Glomerular endothelial cell (primary cell): ENCODE results near the gene FATE1. TPM values are rescaled to one million over a fixed set of nuclear protein-coding genes. Genes with fewer than 3 reads are reported as not detected.

ENCODE experiments used
- DNase-seq: peaks from one replicate; pipeline ENCODE4 v3.0.0-alpha.2; 2011; ENCODE audit warnings: low read depth, low spot score; ENCODE audit errors: extremely low read depth
- total RNA-seq: library from RNA; depleted of rRNA; stranded (reverse); fragments of >200 nt; gene quantifications from 2 replicates; pipeline ENCODE4 v1.2.3, GENCODE V29; 2015

The FATE1 gene
- total RNA-seq, 1 donor from 2014 or later: 0.41 TPM

DNA sequence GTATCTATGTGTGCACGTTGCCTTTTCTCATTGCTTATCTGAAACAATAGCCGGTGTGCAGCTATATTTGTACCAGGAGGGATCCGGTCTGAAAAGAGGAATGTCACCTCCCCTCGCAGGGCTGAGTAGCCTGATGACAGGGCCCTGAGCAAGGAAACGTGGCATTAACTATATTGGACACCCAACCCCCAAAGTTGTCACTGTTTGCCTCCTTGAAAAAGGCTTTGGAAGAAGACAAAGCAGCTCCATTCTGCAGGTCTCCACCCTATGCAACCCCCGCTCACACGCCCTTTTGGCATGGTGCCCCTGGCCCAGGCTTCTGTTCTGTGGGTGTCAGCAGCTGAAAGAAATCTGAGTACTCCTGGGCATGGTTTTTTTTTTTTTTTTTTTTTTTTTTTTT lies 12.3 kb upstream of the FATE1 start:
- DNase-seq: no peak

DNA sequence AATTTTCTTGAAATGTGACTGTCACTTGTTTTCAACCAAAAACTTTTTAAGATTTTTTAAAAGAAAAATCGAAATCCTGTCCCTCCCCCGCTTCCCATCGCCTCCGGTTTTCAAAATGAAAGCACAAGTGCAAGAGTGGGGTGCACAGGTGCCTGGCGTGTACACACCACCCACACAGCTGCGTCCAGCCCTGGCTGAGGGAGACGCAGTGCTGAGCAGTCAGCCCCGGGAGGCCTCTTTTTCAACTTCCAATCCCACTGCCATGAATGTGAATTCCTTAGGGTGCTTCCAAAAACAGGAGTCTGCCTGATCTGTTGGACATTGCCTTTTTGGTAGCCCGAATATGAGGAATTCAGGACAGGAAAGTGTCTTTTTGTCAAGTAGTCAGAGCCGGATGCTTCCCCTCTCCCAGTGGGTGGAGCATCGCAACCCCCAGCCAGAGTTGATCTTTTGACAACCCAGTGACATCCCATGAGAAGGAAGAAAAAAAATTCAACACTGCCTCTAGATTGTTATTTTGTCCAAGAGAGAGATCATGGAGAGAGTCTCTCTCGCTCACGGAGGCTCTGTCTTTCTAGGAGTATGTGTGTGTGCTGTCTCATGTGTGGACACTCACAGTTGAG lies 11.7 kb upstream of the FATE1 start:
- no peak for DNase-seq

DNA sequence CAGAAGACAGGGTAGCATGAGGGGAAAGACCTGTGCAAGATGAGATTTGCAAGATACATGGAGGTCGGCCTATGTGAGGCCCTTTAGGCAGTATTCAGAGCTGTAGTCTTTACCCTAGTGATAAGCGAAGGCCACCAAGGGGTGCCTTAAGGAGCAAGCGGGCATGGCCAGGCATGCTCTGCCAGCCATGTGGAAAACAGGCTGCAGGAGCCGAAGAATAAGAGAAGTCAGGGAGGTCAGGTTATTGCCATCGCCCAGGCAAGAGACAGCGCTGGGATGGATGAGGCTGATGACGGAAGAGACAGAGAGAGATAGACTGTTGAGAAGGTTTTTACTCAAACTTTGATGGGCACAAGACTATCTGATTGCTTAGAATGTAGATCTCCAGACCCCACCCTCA lies 7.0 kb upstream of the FATE1 start:
- DNase-seq: no peak

DNA sequence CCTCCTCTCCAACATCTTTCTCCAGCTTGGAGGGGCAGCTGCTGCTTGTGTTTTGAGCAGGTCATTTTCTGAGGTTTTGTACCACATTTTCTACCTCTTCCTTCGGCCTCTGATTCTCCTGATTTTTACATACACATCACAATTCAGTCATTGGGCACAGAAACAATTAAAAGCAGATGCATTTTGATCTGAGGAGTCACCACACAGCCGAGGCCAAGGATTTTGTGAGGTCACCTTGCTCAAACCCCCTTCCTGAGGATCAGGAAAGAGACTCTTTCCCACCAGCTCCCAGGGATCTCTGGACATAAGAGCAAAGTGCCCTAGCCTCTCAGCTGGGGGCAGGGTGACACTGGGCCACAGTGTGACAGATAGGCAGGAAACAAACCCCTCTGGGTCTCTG lies 5.4 kb upstream of the FATE1 start:
- no peak for DNase-seq

DNA sequence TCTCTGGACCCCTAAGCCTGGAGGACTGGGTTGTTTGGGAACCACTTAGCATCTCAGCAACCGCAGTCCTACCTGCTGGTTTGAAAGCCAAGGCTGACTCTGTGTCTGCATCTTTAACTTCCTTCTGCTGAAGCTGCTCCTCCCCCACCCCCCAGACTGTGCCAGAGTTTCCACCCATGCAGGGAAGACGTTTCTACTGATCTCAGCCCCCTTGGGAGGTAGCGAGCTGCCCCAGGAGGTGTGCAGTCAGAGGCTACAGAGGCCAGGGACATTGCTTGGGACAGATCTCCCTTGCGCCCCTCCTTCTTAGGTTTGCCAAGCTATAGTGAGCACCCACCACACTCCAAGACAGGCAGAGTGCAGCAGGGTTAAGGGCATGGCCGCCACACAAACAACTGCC lies 4.7 kb upstream of the FATE1 start:
- DNase-seq: no peak

DNA sequence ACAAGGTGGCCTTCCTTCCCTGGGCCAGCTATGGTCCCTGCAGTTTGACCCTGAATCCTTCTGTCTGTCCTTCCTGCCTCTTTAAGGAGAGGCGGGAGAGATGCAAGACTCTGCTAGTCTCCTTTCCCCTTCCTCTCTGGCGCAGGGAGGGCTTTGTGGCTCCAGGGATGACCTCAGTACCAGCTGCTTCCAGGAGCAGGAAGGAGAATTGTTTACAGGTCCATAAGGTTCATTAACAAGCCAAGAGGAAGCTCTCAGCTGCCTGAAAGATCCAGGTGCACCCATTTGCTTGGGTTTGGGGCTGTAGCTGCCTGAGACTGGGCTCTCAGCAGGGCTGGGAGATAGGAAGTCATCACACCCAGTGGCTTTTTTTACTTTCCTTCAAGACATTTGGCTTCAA lies 4.0 kb upstream of the FATE1 start:
- no peak for DNase-seq

DNA sequence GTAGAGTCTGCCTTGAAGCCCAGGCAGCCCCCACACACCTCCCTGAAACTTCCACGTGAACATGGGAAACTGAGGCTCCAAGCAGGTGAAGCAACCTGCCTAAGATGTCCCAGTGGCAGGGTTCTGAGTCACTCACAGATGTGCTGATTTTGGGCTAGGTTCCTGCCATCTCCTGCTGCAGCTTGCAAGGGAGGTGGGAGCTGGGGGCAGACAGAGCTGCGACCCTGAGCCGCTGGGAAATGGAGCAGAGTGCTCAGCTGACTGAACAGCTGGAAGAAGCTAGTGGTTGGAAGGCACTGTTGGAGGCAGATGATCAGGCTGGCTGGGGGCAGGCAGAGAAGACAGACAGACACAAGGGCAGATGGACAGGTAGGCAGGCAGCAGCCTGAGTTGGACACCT lies 3.6 kb upstream of the FATE1 start:
- no peak for DNase-seq

DNA sequence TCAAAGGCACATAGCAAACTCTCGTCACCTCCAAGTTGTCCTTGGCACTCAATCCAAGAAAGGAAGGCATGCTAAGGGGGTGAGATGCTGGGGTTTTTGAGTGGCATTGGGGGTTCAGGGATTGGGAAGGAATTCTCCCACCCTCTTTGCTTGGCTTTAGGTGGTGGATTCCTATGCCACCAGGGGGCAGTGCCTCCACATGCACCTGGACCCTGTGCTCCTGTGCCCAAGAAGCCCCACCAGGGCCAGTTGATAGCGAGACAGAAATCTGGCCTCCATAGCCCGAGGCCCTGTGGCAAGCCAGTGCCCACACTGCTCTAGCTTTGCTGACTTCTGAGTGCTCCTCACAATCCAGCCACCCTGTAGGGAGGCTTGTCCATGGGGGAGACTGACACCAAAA lies 2.0 kb upstream of the FATE1 start:
- DNase-seq: no peak

DNA sequence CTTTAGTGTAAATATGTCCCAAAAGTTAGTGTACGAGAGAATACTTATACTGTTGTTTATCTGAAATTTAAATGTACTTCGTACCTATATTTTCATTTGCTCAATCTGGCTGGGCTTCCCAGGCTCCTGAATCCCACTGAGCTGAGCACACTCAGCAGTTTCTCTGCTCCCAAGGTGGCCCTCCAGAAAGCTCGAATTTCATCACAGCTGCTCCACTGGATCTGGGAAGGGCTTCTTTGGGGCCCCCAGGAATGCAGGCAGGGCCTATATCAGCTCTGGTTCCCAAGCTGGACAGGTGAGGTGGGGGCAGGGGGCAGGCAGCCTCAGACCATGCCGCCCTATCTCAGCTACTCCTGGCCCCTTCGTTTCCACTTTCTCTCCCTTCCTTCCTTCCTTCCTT lies 1.5 kb upstream of the FATE1 start:
- DNase-seq: no peak

DNA sequence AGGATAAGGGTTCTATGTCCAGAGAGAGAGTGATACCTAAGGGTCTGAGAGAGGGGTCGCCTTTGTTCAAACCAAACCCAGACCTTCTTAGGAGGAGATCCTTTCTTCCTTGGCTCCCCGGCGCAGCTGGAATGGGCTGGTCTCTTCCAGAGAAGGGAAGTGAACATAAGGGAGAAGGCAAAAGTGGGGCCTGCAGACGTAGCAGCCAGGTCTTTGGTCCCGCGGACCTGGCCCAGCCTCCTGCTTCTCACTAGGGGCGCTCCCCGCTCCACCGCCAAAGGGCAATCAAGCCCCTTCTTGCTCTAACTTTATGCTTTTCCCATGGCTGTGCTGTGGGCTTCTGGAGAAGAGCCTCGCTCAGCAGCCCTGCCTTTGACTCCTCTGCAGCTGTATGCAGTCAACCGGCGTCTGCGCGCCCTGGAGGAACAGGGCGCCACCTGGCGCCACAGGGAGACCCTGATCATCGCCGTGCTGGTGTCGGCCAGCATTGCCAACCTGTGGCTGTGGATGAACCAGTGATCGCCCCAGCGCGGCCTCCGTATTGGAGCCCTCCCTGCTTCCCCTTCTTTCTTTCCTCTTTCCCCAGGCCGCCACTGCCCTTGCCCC lies 6.5 kb downstream of the FATE1 start:
- DNase-seq: no peak

DNA sequence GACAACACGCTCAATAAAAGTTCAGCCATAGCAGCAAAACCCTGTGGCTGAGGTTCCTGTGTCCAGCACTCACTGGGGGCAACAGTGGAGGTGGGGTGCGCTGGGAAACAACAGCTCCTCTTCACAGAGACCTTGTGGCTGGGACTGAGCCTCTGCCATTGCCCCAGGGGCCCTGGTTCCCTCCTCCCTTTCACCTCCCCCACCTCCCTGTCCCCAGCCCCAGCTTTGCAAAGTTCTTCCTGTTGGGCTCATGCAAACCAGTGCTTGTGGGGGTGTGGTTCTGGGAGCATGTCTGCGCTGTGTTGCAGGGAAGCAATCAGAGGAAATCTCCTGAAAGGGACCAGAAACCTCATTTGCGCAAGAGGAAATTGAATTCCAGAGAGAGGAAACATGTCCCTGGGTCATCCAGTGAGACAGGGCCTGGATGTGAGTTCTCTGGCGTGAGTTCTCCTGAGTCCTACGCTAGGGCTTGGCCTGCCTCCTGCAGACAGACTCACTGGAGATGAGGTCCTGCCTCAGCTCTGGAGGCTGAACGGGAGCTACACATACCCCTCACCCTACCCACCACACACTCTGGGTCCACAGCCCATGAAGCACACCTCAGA lies 7.4 kb downstream of the FATE1 start:
- DNase-seq: no peak

DNA sequence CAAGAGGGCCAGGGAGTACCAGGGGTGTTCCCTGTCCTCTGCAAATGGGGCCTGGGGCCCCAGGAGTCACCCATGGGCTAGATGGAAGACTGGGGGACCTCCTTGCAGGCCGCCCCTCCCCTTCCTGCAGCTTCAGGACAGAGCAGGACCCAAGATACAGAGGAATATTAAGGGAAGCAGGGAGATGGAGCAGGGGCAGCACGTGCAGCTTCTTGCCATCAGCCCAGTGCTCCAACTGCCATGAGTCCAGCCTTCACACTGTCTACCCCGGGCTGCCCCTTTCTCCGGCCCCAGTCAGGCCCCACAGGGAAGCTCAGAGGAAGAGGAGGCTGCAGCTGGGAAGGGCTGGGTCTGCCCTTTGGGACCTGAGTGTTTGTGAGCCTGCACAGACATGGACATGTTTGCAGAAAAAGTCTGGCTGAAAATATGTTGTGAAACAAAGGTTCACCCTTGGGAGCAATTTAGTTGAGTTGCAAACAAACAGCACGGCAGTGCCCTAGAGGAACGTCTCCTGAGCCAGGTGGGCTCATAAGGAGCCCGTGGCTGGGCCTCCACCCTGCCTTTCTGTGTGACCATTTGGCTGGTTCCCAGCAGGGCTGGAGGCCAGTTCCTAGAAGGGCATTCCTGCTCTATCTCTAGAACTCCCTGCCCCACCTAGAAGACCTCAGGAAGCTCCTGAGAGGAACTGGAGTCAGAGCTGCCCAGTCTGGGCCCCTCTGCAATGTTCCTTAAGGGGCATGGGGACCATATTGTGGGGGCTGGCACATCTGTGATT lies 8.9 kb downstream of the FATE1 start:
- DNase-seq: no peak

DNA sequence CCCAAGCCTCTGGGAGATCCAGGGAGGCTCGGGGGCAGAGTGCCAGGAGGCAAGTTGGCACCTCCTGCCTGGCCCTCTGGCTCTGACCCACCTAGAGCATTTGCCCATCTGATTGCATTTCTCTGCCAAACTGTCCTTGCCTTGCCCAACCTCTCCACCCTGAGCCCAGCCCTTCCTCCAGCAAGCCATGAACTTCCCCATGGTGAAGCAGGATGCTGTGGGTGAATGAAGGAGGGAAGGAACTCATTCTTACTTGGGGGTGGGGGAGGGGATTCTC lies 9.4 kb downstream of the FATE1 start:
- DNase-seq: no peak

DNA sequence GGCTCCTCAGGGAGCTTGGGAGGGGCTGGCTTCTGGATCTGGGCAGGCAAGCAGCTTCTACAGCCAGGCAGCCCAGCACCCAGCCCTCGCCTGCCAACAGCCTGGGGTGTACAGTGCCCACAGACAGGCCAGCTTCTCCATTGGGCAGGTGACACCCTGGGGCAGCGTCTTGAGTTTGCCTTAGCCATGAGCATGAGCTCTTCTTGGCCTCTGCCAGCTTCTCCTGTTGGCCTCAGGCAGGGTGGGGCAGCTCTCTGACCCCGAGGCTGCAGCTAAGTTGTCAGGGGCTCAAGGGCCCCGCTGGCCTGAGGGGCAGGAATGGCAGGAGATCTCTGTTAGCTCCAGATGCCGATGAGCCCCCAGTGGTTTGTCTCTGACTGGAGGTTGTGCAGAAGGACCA lies 10.9 kb downstream of the FATE1 start:
- no peak for DNase-seq

DNA sequence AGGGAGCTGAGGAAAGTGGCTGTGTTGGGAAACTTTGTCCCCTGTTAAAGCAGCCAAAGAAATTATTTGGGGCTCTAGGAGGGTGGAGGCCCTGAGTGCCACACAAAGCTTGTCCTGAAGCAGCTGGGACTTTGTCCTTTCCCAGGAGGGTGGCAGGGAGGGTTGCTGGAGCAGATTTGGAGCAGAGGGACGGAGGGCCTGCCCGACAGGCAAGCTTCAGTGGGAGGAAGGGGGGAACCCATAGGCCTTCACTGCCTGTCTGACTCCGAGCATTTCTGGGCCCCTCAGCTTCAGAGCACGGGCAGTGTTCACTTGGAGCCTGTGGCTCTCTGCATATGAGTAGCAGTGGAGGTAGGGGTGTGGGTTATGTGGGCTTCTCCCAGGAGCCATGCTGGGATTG lies 11.5 kb downstream of the FATE1 start:
- no peak for DNase-seq

DNA sequence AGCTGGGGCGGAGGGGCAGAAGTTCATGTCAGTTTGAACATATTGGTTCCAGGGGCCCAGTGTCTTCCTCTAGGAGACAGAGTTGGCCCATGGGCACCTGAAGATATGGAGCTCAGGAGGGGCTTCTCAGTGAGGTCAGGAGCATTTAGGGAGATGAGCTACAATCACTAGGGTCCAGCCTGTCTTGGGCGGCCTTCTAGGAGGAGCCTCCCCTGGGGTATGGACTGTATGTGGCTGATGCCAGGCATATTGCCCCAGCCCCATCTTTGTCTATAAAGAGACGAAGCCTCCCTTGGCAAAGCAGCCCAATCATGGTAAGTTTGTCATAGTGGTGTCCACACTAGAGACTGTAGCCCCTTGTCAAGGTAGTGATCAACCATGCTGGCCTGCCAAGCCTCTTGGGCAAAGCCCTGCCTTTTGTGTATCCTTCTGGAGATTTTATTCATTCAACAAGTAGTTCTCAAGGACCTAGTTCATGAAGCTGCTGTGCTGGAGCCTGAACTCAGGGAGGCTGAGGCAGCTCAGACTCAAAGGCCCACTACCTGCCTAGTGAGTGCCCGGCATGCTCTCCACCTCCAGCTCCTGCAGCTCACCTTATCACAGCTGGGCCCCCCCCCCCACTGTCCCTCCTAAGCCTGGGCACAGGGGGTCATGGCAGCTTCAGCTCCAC lies 13.4 kb downstream of the FATE1 start:
- DNase-seq: no peak

DNA sequence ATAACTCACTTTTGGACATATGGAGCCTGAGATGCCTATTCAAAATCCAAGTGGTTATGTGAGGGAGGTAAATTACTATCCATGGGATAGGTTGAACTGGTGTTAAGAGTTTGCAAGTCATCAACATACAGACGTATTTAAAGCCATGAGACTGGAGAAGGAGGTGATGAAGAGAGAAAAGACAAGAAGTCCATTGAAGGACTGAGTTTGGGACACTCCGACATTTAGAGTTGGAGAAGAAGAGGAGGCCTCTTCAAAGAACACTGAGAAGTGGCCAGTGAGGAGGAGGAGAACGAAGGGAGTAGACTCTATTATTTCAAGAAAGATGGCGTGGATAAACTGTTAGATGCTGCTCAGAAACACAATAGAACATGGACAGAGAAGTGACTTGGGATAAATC lies 18.6 kb downstream of the FATE1 start, which contains the start of gene CNGA2:
TSS of gene CNGA2 (plus strand) at position 301 of the 400 bp plus-strand sequence. CDS start 3,738 bp downstream, outside the sequence.
- DNase-seq: no peak

DNA sequence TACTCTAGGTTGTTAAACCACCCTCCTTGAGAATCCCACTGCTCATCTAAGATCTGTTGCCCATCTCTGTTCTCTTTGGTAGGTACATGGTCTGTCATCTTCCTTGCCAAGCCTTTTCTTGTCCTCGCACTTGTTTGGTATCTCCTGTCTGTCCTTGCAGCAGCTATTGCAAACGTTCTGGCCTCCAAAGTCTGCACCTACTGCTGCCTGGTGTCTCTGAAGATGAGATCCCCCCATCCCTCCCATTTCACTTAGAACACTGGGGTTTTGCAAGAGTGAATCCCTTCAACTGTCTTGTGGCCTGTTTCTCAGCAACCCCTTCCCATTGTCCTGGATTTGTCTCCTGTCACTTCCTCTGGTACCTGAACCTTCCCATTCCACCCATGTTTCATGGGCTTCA lies 19.4 kb downstream of the FATE1 start:
- DNase-seq: no peak

DNA sequence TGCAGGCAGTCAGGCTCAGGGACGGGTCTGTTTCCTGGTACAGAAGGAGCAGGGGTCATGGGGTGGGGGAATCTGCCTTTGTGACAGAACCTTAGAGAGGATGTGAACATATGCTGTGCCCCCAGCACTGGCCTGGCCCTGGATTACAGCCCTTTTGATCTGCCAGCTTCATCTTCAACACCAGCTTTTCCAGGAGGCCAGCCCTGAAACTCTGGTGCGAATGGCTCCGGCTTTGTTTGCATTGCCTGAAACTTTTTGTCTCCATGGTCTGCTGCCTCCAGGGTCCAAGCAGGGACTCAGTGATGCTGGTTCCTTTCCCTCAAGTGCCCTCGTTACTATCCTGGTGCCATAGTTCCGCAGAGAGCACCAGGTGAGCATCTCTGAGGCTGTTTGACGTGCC lies 20.9 kb downstream of the FATE1 start:
- no peak for DNase-seq

DNA sequence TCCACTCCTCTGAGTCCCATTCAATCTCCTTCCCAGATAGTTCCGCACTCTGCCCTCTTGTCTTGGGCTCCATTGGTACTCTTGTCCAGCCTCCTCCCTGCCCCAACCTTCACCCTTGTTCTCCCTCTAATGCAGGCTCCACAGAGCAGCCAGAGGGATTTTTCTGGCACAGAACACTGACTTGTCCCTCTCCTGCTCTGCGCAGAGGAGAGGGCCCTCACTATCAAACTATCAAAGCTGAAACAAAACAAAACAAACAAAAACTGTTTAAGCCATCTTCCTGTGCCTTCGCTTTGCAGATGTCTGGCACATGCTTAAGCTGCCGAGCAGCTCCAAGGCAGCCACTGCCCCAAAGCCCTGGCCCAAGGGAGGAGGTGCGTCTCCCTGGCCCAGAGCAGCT lies 21.7 kb downstream of the FATE1 start:
- no peak for DNase-seq

DNA sequence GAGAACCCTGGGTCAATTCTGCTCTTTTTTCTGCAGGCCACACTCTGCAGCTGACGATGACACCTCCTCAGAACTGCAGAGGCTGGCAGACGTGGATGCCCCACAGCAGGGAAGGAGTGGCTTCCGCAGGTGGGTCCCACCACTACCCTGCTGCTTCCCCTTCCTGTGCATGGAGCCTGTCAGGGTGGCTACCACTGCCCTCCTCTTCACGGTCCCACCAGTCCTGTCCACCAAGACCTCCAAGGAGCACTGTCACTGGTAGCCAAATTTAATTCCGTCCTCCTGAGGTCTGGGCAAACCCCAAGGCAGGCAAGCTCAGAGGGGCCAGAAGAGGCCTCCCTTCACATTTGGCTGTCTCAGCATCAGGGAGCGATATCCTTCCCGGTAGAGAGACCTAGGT lies 22.9 kb downstream of the FATE1 start:
- DNase-seq: no peak

DNA sequence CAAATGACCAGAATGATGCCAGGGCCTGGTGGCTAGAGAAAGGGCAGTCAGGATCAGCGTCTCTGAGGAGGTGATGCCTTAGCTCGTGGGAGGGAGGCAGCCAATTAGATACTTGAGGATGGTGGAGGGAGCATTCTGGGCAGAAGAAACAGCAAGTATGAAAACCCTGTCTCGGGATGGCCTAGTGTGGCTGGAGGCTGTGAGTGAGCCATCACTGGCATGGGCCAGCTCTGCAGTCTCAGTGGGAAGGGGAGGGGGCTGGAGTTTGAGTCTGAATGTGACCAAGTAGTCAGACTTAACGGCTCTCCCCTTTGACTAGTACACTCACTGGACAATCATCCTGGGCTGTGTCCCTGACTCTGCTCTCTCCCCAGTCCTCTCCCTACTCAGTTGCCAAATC lies 25.8 kb downstream of the FATE1 start:
- DNase-seq: no peak
